HG03469 (cell line): ENCODE results near the gene ARHGEF18.

Experiments
- ATAC-seq: cut with Tn5 transposase; IDR thresholded peaks from one replicate; pipeline ENCODE4 v1.9.1; 2021; ENCODE audit warnings: mild to moderate bottlenecking, moderate library complexity, moderate number of reproducible peaks; ENCODE audit not compliant: unreplicated experiment

Gene ARHGEF18

GRCh38 chr19:7381073-7381390, 32.3 kb downstream of the ARHGEF18 start:
- ATAC-seq: no peak

GRCh38 chr19:7382694-7383093, 34.0 kb downstream of the ARHGEF18 start:
- no peak for ATAC-seq

- no peak for ATAC-seq
Measured at GRCh38 chr19:7383284-7383683, 34.5 kb downstream of the ARHGEF18 start.

- no peak for ATAC-seq
Measured at GRCh38 chr19:7385062-7385461, 36.3 kb downstream of the ARHGEF18 start.

GRCh38 chr19:7386308-7386707, 37.6 kb downstream of the ARHGEF18 start:
- ATAC-seq: no peak

- no peak for ATAC-seq
Measured at GRCh38 chr19:7386769-7387168, 38.0 kb downstream of the ARHGEF18 start.

GRCh38 chr19:7391218-7391670, 42.5 kb downstream of the ARHGEF18 start:
- no peak for ATAC-seq

- ATAC-seq: no peak
Measured at GRCh38 chr19:7393459-7393858, 44.7 kb downstream of the ARHGEF18 start.

GRCh38 chr19:7393939-7394730, 45.4 kb downstream of the ARHGEF18 start:
- ATAC-seq: no peak

- ATAC-seq: no peak
Measured at GRCh38 chr19:7394731-7395359, 46.1 kb downstream of the ARHGEF18 start.

GRCh38 chr19:7395360-7396066, 46.8 kb downstream of the ARHGEF18 start:
- no peak for ATAC-seq

GRCh38 chr19:7397687-7398086, 49.0 kb downstream of the ARHGEF18 start:
- ATAC-seq: no peak
